HUDEP-2 (cell line): ENCODE results near the gene VTI1A.

ENCODE experiments used
- DNase-seq, 76 experiments: peaks; one replicate each; lab custom pipeline; 2025; ENCODE audit not compliant: unreplicated experiment in 76 of 76; lab: John Stamatoyannopoulos, UW

The VTI1A gene

DNA sequence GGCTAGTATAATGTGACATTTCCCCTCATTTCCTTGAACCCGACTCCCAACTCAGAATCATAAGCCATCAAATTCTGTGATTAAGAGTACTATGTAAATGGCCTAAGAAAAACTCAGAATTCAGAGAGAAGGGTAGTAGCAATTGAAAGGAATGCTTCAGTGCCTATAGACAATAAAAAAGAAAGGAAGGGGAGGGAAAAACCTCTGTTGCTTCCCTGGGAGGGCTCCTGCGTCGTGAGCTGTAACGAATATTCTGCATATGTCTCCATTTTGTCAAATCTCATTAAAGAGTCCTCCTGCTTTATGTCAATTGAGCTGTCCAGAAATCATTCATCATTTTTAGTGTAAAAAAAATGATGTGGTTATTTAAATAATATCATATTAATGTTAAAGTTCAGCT lies 223.0 kb downstream of the VTI1A start:
- DNase-seq, result no peak

DNA sequence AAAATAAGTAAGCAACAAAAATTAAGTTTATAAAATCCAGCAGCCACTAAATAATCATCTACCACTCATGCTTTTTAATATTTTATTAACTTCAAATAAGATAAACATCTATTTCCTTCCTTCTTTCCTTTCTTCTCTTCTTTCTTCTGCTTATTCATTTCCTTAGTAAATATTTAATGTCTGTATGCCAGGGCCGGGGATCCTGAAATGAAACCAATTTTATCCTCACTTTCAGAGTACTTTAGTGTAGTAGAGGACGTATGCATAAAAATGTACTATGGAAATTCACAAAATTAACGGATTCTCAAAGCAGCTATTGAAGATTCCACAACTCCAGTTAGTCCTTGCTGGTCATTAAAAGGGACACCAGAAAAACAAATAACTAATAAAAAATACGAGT lies 224.7 kb downstream of the VTI1A start:
- no peak for DNase-seq

DNA sequence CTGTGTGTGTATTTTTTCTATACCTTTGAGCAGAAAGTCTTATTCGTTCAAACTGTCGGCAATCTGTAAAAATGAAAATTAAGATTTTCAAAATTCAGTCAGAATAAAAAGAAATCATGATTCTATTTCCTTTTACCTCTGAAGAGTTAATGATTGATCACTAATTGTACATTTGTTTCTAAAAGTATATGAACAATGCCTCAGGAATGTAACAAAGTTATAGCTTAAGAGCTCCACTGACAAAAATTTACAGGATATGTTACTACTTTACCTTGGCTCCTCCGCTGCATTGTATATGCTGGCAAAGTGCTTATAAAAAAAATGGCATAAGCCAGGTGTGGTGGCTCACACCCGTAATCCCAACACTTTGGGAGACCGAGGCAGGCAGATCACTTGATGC lies 225.7 kb downstream of the VTI1A start:
- DNase-seq, result no peak

DNA sequence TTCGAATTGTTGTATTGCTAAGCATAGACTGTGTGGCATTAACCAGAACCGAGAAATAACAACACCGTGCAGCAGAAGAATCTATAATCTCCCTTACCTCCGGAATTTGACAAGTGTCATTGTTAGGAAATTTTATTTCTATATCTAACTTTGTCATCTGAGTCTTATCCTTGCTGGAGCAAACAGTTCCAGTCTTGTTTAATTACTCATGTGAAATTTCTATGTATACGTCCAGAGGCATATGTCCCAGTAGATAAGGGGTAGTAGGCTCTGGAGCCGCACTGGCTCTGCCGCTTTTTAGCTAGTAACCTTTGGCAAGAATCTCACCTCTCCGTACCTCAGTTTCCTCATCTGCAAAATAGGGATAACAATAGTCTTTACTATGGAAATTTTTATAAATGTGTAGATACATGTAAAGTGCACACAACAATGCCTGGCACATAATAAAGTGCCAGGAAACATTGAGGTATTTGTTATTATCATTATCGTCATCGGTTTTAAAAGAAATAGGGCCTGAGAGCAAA lies 228.6 kb downstream of the VTI1A start:
- peak in 6 of 76 experiments; percentile 5 to 26 (median 12) for DNase-seq

DNA sequence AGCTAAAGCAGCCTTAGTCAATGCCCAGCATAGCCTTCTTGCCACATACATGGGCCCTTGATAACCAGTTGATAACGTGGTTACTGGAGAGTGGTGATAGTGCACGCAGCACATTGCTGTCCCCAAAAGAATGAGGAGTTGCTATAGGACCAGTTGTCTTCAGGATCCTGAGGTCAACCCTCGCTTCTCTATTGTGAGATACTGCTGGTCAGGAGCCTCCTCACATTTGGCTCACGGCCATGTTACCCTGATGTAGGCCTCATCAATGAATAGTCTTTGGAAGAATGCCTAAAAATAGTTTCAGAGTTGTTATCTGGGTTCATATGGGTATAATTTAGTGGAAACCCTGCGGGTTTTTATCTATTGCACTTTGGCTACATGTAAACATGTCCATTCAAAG lies 230.7 kb downstream of the VTI1A start:
- peak in 74 of 76 experiments; percentile 26 to 98 (median 88) for DNase-seq

DNA sequence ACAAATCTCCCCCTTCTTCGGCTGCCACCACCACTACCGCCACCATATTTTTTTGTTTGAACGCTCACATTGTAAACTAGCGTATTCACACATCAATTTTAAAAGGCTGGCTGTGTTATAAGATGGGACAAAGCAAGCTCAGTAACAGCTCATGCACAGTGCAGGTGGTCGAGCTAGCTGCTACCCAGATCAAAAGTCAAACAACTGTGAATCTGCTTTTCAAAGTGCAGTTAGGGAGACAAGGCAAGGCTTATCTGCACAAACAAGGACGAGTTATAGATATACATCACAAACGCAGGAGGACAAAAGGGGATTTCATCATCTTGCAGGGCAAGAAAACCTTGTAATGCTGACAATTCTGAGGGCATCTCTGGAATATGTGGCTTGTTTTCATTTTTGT lies 231.6 kb downstream of the VTI1A start:
- DNase-seq, result peak in 9 of 76 experiments; percentile 2 to 38 (median 20)

DNA sequence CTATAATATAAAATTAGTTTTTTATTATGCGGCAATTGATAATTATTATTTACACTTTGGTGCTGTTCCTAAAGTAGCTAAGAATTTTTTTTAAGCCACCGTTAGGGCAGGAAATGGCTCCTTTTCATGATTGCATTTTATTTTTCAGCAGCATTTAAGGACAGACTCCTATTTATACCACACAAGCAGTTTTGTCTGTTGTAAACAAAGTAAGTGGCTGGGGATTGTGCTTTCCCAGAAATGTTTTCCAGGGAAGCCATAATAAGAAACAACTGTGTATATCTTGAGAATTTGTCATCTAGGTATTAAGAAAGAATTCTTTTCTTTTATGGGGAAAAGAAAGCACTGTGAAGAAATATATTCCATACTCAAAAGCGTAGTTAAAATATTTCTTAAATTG lies 232.0 kb downstream of the VTI1A start:
- DNase-seq, result no peak

DNA sequence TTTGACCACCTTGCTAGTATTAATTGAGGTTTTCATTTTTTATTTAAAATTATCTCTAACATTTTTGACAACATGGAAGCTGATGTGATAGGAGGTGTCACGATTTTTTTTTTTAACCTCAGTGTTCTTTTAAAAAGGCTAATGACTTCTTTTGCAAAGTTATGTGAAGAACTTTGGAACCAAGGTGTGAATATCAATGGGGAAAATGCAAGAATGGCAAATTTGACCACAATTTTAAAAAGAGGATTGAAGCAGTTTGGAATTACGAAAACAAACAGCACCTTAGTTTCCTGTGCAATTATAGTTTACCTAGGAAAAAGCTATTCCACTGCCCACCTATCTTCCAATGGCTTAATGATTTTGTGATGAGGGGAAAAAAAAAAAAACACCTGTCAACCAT lies 232.4 kb downstream of the VTI1A start:
- DNase-seq, result no peak

DNA sequence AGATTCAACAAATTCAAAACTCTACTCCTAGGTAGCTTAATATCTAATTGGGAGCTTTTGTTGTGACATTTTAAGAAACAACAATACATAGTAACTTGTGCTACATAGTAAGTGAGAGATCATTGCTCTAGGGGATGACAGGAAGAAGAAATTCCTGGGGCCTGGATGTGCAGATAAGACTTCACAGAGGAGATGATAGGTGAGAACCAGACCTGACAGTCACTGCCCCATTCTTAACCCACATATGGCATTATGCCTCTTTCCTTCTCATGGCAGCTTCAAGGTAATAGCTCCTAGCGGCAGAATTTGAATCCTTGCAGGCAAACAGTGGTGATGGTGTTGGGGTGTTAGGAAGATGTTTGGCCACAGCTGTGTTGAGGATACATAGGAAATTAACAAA lies 233.6 kb downstream of the VTI1A start:
- no peak for DNase-seq

DNA sequence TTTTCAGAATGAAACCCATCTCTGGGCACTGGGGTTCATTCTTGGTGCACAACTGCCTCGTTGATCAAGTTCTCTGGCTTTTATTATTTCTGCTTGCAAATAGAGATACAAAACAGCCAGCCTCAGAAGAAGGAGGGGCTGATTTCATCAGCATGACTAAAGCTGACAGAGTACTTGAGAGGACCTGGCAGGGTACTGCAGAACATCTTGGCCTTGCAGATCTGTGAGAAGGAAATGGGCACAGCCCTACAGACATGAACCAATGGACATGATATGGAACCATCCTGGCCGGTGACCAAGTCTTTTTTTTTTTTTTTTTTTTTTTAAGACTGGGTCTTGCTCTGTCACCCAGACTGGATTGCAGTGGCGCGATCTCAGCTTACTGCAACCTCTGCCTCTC lies 240.6 kb downstream of the VTI1A start:
- peak in 73 of 76 experiments; percentile 13 to 98 (median 80) for DNase-seq

DNA sequence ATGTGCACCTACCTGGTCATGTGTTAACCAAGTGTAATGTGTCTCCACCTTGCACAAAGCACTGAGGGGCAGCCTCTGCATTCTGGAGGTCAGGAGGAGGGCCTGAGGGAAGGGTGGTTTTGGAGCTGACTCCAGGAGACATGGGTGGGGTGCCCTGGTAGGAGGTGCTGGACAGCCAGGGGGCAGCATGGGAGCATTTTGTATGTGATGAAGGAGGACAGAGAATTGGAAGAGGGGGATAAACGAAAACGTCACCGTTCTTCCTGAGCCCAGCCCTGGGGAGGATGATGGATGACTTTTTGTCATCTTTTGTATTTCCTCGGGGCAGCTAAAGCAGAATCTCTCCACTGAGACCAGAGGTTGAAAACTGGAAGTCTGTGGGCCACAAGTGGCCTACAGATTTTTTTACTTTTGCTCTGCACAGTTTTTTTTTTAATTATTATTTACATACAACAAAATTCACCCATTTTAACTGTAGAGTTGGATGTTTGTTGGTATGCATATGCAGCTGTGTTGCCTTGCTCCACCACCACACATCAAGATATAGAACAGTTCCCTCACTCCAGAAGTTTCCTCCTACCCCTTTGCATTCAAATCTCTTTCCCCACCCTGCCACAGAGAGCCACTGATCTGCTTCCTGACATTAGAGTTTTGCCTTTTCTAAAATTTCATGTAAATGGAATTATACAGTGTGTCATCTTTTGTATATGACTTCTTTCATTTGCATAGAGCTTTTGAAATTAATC lies 242.5 kb downstream of the VTI1A start:
- peak in 21 of 76 experiments; percentile 8 to 40 (median 18) for DNase-seq

DNA sequence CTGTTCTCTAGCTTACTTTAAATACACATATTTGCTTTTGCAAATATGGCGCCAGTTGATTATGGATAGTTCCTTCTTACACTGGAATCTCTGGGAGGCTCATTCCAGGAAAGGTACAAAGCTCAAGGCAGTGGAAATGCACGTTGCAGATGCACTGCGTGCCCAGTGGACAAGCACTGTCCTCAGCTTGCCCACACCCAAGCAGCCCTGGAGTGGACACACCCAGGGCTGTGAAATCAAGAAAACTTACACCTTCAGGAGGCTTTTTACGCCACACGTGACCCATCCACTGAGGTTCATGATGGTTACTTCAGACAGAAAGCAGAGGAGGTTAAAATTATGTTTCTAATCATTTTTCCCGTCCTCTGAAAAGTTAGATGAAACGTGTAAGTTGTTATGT lies 248.5 kb downstream of the VTI1A start:
- DNase-seq, result no peak

DNA sequence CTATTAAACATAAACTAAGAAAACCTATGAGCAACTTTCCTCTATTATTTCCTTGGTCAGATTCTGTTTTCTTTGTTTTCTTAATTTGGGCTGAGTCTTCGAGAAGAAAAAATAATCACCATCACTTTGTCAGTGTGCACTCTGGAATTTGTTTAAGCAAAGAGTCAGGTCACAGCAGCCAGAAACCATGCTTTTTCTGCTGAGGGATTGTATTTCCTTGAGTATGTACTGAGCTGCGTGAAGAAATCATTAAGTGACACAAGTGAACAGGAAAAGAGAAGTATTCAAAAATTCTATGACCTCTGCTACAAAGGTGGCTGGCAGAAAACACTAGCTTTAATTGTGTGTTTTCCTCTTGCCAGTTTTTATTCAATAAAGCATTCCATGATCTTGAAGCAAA lies 249.6 kb downstream of the VTI1A start:
- DNase-seq, result no peak

DNA sequence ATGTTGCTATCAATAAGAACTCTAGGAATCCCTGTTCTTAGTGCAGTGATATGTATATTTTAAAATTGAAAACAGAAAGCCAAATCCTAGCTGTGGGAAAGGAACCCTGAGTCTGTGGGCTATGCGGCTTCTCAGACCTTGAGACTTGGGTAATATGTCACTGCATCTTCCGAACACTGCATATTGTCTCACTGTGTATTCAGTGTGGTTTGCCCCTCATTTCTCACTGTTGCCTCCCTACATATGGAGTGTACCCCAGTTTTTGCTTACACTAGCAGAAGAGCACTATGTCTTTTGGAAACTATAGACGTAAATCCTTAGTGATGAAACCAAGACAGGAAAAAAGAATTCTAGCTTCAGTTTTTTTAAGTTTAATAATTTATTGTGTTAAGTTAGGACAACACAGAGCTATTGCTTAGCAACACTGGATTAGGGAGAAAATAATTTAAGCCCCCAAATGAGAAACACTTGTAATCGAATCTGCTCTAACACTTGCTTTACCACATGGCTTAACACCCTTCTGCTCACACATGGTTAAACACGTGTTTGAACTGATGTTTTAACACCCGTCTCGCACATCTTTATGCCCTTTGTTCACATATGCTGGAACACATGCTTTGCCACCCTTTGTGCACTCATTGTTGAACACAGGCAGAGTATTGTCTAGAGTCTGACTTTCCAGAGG lies 251.3 kb downstream of the VTI1A start:
- no peak for DNase-seq

DNA sequence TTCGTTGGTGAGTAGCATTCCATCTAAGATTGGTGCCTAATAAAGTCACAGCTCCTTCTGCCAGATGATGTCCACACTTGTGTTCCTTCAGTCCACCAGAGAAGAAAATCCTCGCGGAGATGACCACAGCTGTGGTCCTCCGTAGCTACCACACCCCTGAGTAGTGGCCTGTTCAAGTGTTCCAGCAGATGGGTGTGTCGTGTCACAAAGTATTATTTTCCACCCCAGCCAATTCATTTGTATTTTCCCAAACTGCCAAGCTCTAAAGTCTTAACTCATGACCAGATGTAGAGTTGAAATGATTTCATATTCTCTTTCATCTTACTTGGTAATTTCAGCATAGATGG lies 251.8 kb downstream of the VTI1A start:
- DNase-seq, result no peak

DNA sequence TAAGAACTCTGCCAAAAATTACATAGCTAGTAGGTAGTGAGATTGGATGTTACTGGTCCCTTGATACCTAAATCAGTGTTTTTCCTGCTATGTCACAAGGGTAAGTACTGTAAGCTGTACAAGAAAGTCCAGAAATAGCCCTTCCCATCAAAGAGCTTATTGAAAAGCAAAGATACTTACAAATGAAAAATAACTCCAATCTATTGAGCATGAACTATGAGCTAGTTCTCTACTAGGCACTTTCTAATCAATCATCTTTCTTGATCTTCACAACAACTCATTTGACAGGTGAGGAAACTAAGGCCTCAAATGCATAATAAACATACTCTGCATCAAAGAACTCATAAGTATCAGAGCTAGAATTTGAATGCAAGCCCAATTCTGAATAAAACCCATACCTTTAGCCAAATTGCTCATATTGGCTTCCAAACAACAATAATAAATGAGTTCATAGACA lies 253.2 kb downstream of the VTI1A start:
- no peak for DNase-seq

DNA sequence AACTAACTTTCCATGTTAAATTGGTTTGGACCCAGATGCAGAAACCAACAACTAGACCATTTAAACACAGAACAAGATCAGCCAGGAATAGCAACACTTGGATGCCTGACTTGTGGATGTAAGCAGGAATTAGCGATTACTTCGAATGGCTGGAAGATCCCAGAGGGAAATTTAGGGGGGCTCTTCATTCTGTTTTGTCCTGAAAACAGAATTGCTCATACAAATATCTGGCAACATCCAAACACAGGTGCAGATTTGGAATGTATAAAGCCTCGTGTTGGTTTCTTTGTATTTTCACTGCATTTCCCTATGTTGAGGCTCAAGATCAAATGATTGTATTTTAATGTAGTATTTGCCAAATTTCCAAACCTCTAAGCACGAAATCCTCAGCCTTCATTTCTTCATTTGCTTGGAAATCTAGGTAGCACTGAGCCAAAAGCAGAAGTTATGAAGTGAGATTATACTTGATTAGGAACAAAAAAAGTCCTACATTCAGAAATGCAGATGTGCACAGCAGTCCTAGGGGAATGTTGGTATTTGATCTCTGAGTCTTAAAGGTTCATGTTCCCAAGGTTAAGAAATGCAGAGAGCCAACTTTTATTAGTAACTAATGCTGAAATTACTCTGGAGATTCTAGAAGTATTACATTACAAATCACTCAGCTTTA lies 254.3 kb downstream of the VTI1A start:
- DNase-seq, result no peak

DNA sequence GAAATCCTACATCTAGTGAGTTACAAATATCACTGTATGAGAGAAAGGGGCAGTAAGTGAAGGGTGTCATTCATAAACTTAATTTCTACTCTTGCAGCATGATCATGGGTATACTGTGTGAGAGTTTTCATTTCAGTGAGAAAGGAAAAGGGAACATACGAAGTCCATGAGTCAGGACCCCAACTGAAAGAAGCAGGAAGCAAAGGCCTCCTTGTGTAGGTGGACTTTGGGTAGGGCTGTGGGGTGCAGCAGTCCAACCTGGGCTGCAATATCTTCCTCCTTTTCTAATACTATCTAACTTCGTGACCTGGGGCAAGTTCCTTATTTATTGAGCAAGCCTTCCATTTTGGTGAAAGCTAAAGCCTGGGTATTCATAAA lies 254.9 kb downstream of the VTI1A start:
- DNase-seq, result no peak

DNA sequence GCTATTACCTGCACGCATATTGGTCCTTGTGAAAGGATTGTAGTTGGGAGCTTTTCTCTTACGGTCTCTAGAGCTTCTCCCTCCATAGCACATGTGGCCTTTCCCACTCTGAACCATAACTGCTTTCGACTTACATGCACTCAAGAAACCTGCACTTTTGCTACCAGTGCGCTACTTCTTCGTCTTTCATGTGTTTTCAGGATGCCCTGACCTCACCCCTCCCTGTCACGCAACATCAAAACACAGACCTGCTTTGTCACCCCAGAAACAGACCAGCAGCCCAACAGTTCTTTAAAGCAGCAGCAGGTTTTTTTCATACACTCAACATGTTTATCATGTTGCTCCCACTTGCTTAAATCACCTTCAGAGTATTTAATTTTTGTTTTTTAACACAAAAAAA lies 259.6 kb downstream of the VTI1A start:
- DNase-seq, result no peak

DNA sequence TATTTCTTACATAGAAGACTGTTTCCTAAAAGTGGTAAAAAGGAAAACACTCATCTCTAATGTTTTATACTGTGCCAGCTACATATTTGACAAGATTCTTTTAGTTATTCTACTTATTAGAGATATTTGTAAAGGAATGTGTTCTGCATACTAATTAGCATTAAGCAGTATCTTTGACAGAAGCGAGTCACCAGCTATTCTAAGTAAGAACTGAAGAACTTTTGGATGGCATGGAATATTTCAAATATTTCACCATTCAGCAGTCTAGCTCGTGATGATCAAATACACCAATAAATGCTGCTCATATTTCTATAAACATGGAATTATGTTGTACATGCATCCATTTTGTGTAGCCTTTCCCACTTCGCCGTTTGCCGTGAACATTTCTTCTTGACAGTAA lies 261.4 kb downstream of the VTI1A start:
- no peak for DNase-seq

DNA sequence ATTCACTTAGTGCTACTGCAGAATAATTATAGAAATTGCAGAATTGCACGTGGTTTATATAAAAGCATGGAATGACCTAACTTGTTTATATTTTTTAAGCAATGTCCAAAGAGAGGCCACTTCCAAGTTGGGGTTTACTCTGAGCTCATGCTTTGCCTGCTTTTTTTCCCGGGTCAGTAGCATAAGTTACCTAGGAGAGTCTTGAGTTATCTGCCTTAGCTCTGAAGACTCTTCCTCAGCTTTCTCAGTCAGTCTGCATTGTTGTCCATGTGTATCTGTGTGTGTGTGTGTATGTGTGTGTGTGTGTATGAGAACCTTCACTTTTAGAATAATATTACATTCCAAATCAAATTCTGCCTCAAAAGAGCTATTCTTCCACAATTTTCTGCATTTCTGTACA lies 263.5 kb downstream of the VTI1A start:
- no peak for DNase-seq

DNA sequence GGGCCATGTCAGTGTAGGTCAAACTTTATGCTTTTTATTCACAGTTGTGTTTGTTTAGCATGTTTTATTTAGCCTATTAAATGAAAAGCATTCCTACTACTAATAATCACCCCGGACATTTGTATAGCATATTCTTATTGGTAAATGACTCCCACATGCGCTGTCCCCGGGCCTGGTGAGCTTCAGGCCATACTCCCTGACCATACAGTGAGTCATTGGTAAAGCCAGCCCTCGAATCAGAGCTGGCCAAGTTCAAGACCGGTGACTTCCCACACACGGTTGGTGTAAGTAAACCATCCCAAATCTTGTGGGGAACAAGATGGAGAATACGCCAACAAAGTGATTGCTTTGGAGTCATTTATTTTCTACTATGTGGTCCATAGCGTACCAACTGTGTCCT lies 264.4 kb downstream of the VTI1A start:
- DNase-seq, result no peak
